Stimulated activated effector memory CD8-positive, alpha-beta T cell treated with anti-CD3 and anti-CD28 coated beads, Interleukin-12 subunit alpha, Interleukin-12 subunit beta, amount 100 ng/mL, for 72 hours (primary cell): Measurements from ENCODE around the gene IQCE.
A peak's percentile ranks its signal among the peaks of the same experiment; 100 is the strongest.

ENCODE experiments used
- ATAC-seq: fragments of 150-1000 bp; cut with Tn5 transposase; 2 replicates; pipeline ENCODE4 v1.10.0; 2021
- DNase-seq, 2 donors: peaks; one replicate each; pipeline ENCODE4 v3.0.0; 2021 to 2022; ENCODE audit warnings: low spot score in 2 of 2
- H3K27ac Mint-ChIP-seq: one replicate; pipeline ENCODE4 v1.8.0; 2022; ENCODE audit warnings: mild to moderate bottlenecking, mixed read lengths
- H3K36me3 Mint-ChIP-seq: one replicate; pipeline ENCODE4 v1.8.0; 2022; ENCODE audit warnings: mild to moderate bottlenecking, mixed read lengths
- H3K4me1 Mint-ChIP-seq: one replicate; pipeline ENCODE4 v1.8.0; 2022; ENCODE audit warnings: mixed read lengths
- H3K4me3 Mint-ChIP-seq: one replicate; pipeline ENCODE4 v1.8.0; 2022; ENCODE audit warnings: mild to moderate bottlenecking, mixed read lengths
- H3K9me3 Mint-ChIP-seq: one replicate; pipeline ENCODE4 v1.8.0; 2022; ENCODE audit warnings: mixed read lengths

Gene IQCE

GRCh38 chr7:2537981-2538851 is 20.6 kb upstream of the IQCE start:
- Mint-ChIP-seq H3K27ac (peak overlapping the region; percentile 40), H3K36me3 (peaks cover 71% of the 10 kb centered on the region), H3K4me3 (no peak overlapping the region), H3K4me1 (no peaks in the 10 kb centered on the region), H3K9me3 (no peaks in the 10 kb centered on the region)
- DNase-seq: no peak
- ATAC-seq: peak; percentile 2

GRCh38 chr7:2539031-2539911 is 19.5 kb upstream of the IQCE start:
- Mint-ChIP-seq H3K9me3 (no peaks in the 10 kb centered on the region), H3K4me1 (no peaks in the 10 kb centered on the region), H3K36me3 (peaks cover 77% of the 10 kb centered on the region), H3K27ac (peak overlapping the region; percentile 48), H3K4me3 (no peak overlapping the region)
- no peak for DNase-seq
- ATAC-seq: no peak

GRCh38 chr7:2540133-2540532 is 18.6 kb upstream of the IQCE start:
- ATAC-seq: no peak
- peak overlapping the region; percentile 48 for H3K27ac Mint-ChIP-seq
- no peak overlapping the region for H3K4me3 Mint-ChIP-seq
- no peak for DNase-seq
- no peaks in the 10 kb centered on the region for H3K4me1 Mint-ChIP-seq
- peaks cover 77% of the 10 kb centered on the region for H3K36me3 Mint-ChIP-seq
- H3K9me3 Mint-ChIP-seq: no peaks in the 10 kb centered on the region

GRCh38 chr7:2540641-2541051 is 18.1 kb upstream of the IQCE start:
- H3K4me1 Mint-ChIP-seq: no peaks in the 10 kb centered on the region
- ATAC-seq (peak; percentile 22), DNase-seq (no peak)
- H3K9me3 Mint-ChIP-seq: no peaks in the 10 kb centered on the region
- no peak overlapping the region for H3K4me3 Mint-ChIP-seq
- peaks cover 77% of the 10 kb centered on the region for H3K36me3 Mint-ChIP-seq
- H3K27ac Mint-ChIP-seq: peak overlapping the region; percentile 48

GRCh38 chr7:2541291-2542010 is 17.3 kb upstream of the IQCE start:
- Mint-ChIP-seq H3K4me1 (no peaks in the 10 kb centered on the region), H3K27ac (peak overlapping the region; percentile 48), H3K4me3 (no peak overlapping the region), H3K36me3 (peaks cover 85% of the 10 kb centered on the region), H3K9me3 (no peaks in the 10 kb centered on the region)
- no peak for DNase-seq
- no peak for ATAC-seq

- DNase-seq: no peak
- ATAC-seq: no peak
- Mint-ChIP-seq H3K27ac (peak overlapping the region; percentile 48), H3K4me1 (no peaks in the 10 kb centered on the region), H3K36me3 (peaks cover 92% of the 10 kb centered on the region), H3K9me3 (no peaks in the 10 kb centered on the region), H3K4me3 (no peak overlapping the region)
These were observed 16.5 kb upstream of the IQCE start for GRCh38 chr7:2542011-2542915.

- H3K4me3 Mint-ChIP-seq: no peak overlapping the region
- H3K9me3 Mint-ChIP-seq: no peaks in the 10 kb centered on the region
- peaks cover 96% of the 10 kb centered on the region for H3K36me3 Mint-ChIP-seq
- ATAC-seq: no peak
- peak overlapping the region; percentile 48 for H3K27ac Mint-ChIP-seq
- no peak for DNase-seq
- H3K4me1 Mint-ChIP-seq: no peaks in the 10 kb centered on the region
These were observed 15.6 kb upstream of the IQCE start for GRCh38 chr7:2542916-2543871.

- Mint-ChIP-seq H3K4me1 (no peaks in the 10 kb centered on the region), H3K9me3 (no peaks in the 10 kb centered on the region), H3K36me3 (peaks cover 96% of the 10 kb centered on the region), H3K27ac (peak overlapping the region; percentile 48), H3K4me3 (no peak overlapping the region)
- no peak for ATAC-seq
- DNase-seq: no peak
These were observed 14.1 kb upstream of the IQCE start for GRCh38 chr7:2544541-2545188.

- Mint-ChIP-seq H3K4me3 (no peak overlapping the region), H3K4me1 (peaks cover 6% of the 10 kb centered on the region), H3K36me3 (peaks cover 96% of the 10 kb centered on the region), H3K9me3 (no peaks in the 10 kb centered on the region), H3K27ac (no peak overlapping the region)
- DNase-seq: no peak
- ATAC-seq: no peak
These were observed 12.9 kb upstream of the IQCE start for GRCh38 chr7:2545746-2546425.

- peaks cover 6% of the 10 kb centered on the region for H3K4me1 Mint-ChIP-seq
- ATAC-seq: no peak
- no peaks in the 10 kb centered on the region for H3K9me3 Mint-ChIP-seq
- no peak for DNase-seq
- H3K4me3 Mint-ChIP-seq: no peak overlapping the region
- peaks cover 95% of the 10 kb centered on the region for H3K36me3 Mint-ChIP-seq
- no peak overlapping the region for H3K27ac Mint-ChIP-seq
These were observed 11.8 kb upstream of the IQCE start for GRCh38 chr7:2546776-2547586.

GRCh38 chr7:2551418-2551817 is 7.4 kb upstream of the IQCE start:
- Mint-ChIP-seq H3K4me1 (peaks cover 27% of the 10 kb centered on the region), H3K4me3 (no peak overlapping the region), H3K9me3 (no peaks in the 10 kb centered on the region), H3K36me3 (peaks cover 78% of the 10 kb centered on the region), H3K27ac (no peak overlapping the region)
- ATAC-seq: no peak
- DNase-seq: no peak

GRCh38 chr7:2553108-2553507 is 5.7 kb upstream of the IQCE start:
- no peak for ATAC-seq
- H3K4me3 Mint-ChIP-seq: no peak overlapping the region
- H3K9me3 Mint-ChIP-seq: no peaks in the 10 kb centered on the region
- H3K4me1 Mint-ChIP-seq: peaks cover 27% of the 10 kb centered on the region
- H3K36me3 Mint-ChIP-seq: peaks cover 61% of the 10 kb centered on the region
- DNase-seq: no peak
- no peak overlapping the region for H3K27ac Mint-ChIP-seq
